ENCODE results near the gene KCTD1. TPM values are rescaled to one million over a fixed set of nuclear protein-coding genes. Genes with fewer than 3 reads are reported as not detected.

Gene KCTD1
- total and polyA plus RNA-seq, 2 donors from 2014 or later = 48.5 to 83.7 TPM

- H3K9ac ChIP-seq (ENCODE audit: low read length in 3 of 3) = no peak overlapping the region
- FAIRE-seq = no peak
- intact Hi-C loops (cut with DNase I) = no loop called here
- H3K4me1 ChIP-seq (ENCODE audit: control insufficient read depth in 2 of 3, insufficient read depth in 2 of 3, low read depth in 1 of 3, low read length in 3 of 3) = no peaks in the 10 kb centered on the region
- no peaks in the 10 kb centered on the region for H3K36me3 ChIP-seq (ENCODE audit: control insufficient read depth in 2 of 3, insufficient read depth in 3 of 3, low read length in 3 of 3)
- no peaks in the 10 kb centered on the region for H3K27me3 ChIP-seq (ENCODE audit: control insufficient read depth, insufficient read depth, low read length)
- DNase-seq = peak in 4 of 5 donors; percentile 57 to 63 (median 60)
- no peak for TF ChIP-seq CTCF (IDR thresholded peaks at IDR 0.05; ENCODE audit: borderline replicate concordance, extremely low read depth, insufficient read depth)
- H3K9me3 ChIP-seq (ENCODE audit: control insufficient read depth in 2 of 3, insufficient read depth in 1 of 3, low read length in 3 of 3) = no peaks in the 10 kb centered on the region
- no peak overlapping the region for H3K4me3 ChIP-seq (ENCODE audit: low read length in 3 of 3)
- no peak overlapping the region for H3K27ac ChIP-seq (ENCODE audit: low read depth in 2 of 2, low read length in 2 of 2)
Measured at GRCh38 chr18:26406324-26406723, 142.0 kb downstream of the KCTD1 start.

GRCh38 chr18:26405190-26405801 is 143.1 kb downstream of the KCTD1 start:
- Histone ChIP-seq H3K4me1 (ENCODE audit: control insufficient read depth in 2 of 3, insufficient read depth in 2 of 3, low read depth in 1 of 3, low read length in 3 of 3) (no peaks in the 10 kb centered on the region), H3K27ac (ENCODE audit: low read depth in 2 of 2, low read length in 2 of 2) (no peak overlapping the region), H3K4me3 (ENCODE audit: low read length in 3 of 3) (no peak overlapping the region), H3K9ac (ENCODE audit: low read length in 3 of 3) (no peak overlapping the region), H3K9me3 (ENCODE audit: control insufficient read depth in 2 of 3, insufficient read depth in 1 of 3, low read length in 3 of 3) (no peaks in the 10 kb centered on the region), H3K36me3 (ENCODE audit: control insufficient read depth in 2 of 3, insufficient read depth in 3 of 3, low read length in 3 of 3) (no peaks in the 10 kb centered on the region), H3K27me3 (ENCODE audit: control insufficient read depth, insufficient read depth, low read length) (no peaks in the 10 kb centered on the region)
- TF ChIP-seq CTCF (IDR thresholded peaks at IDR 0.05; ENCODE audit: borderline replicate concordance, extremely low read depth, insufficient read depth) = peak; percentile 49
- intact Hi-C loops (cut with DNase I) = no loop called here
- DNase-seq (peak; percentile 59 to 76 (median 64)), FAIRE-seq (no peak)

Small RNA genes within 50 kb of the gene (microRNA-seq; reads per million reads assigned to microRNA genes)
- not detected for gene MIR8057

All from kidney (tissue), 14 donors.